HepG2 (cell line): Measurements from ENCODE around the gene TACC2. TPM values are rescaled to one million over a fixed set of nuclear protein-coding genes. Genes with fewer than 3 reads are reported as not detected.

Experiments used
- ARID4A ChIP-seq: sonication (generic); formaldehyde crosslinking; IDR thresholded peaks from 2 replicates; pipeline ENCODE4 v1.5.0; 2020; ENCODE audit warnings: mild to moderate bottlenecking, missing genetic modification reagents, borderline replicate concordance
- DZIP1 ChIP-seq: sonication (generic); formaldehyde crosslinking; IDR thresholded peaks from 2 replicates; pipeline ENCODE4 v1.5.0; 2020; ENCODE audit warnings: mild to moderate bottlenecking, missing genetic modification reagents
- HBP1 ChIP-seq: IDR thresholded peaks from 2 replicates; pipeline ENCODE4 v1.6.1; 2016; ENCODE audit warnings: low read depth, control low read depth
- HDAC1 ChIP-seq: sonication (generic); formaldehyde crosslinking; IDR thresholded peaks from 2 replicates; pipeline ENCODE4 v1.5.1; 2020; ENCODE audit warnings: mild to moderate bottlenecking, missing genetic modification reagents
- MED8 ChIP-seq: sonication (generic); formaldehyde crosslinking; IDR thresholded peaks from 2 replicates; pipeline ENCODE4 v1.8.1; 2023; ENCODE audit warnings: mild to moderate bottlenecking, missing genetic modification reagents; ENCODE audit not compliant: insufficient replicate concordance
- NCOA2 ChIP-seq: sonication (generic); formaldehyde crosslinking; IDR thresholded peaks from 2 replicates; pipeline ENCODE4 v1.8.0; 2022; ENCODE audit warnings: inconsistent platforms
- NFKB2 ChIP-seq: sonication (generic); formaldehyde crosslinking; IDR thresholded peaks from 2 replicates; pipeline ENCODE4 v1.4.0; 2020; ENCODE audit warnings: missing genetic modification reagents, borderline replicate concordance
- YEATS2 ChIP-seq: sonication (generic); formaldehyde crosslinking; IDR thresholded peaks from 2 replicates; pipeline ENCODE4 v1.4.0; 2020; ENCODE audit warnings: missing genetic modification reagents, borderline replicate concordance
- ZBTB8A ChIP-seq: sonication (generic); formaldehyde crosslinking; IDR thresholded peaks from 2 replicates; pipeline ENCODE4 v1.4.0; 2020; ENCODE audit warnings: mild to moderate bottlenecking, low read depth, missing genetic modification reagents, borderline replicate concordance
- ZKSCAN5 ChIP-seq: sonication (generic); formaldehyde crosslinking; IDR thresholded peaks from 2 replicates; pipeline ENCODE4 v1.5.1; 2020; ENCODE audit warnings: mild to moderate bottlenecking, missing genetic modification reagents
- ZNF446 ChIP-seq: sonication (generic); formaldehyde crosslinking; IDR thresholded peaks from 2 replicates; pipeline ENCODE4 v1.5.0; 2020; ENCODE audit warnings: mild to moderate bottlenecking, missing genetic modification reagents
- ZNF597 ChIP-seq: sonication (generic); formaldehyde crosslinking; IDR thresholded peaks from 2 replicates; pipeline ENCODE4 v1.5.0; 2020; ENCODE audit warnings: missing genetic modification reagents
- ZNF614 ChIP-seq: IDR thresholded peaks from 2 replicates; pipeline ENCODE4 v1.6.1; 2018; ENCODE audit warnings: missing biosample characterization, missing genetic modification reagents, inconsistent platforms, borderline replicate concordance
- ZNF644 ChIP-seq: IDR thresholded peaks from 2 replicates; pipeline ENCODE4 v1.6.1; 2016; ENCODE audit warnings: low read depth
- ZNF747 ChIP-seq: sonication (generic); formaldehyde crosslinking; IDR thresholded peaks from 2 replicates; pipeline ENCODE4 v1.8.1; 2023; ENCODE audit warnings: missing genetic modification reagents, mild to moderate bottlenecking, borderline replicate concordance
- ZNF816 ChIP-seq: sonication (generic); formaldehyde crosslinking; IDR thresholded peaks from 2 replicates; pipeline ENCODE4 v1.8.0; 2022; ENCODE audit warnings: missing genetic modification reagents, mild to moderate bottlenecking, borderline replicate concordance
- ZNF83 ChIP-seq: sonication (generic); formaldehyde crosslinking; IDR thresholded peaks from 2 replicates; pipeline ENCODE4 v1.4.0; 2020; ENCODE audit warnings: missing genetic modification reagents, mild to moderate bottlenecking, borderline replicate concordance
- polyA plus RNA-seq, 8 experiments: library from polyadenylated mRNA; depleted of rRNA in 3 of 8; stranded (reverse) in 7 of 8; unstranded in 1 of 8; fragments of >200 nt; fragmentation: Illumina TruSeq in 4 of 8; extraction: Trizol in 4 of 8; gene quantifications; 2 replicates each; pipeline versions ENCODE4 v1.2.1 to v1.2.3, GENCODE V29; 2011 to 2016; ENCODE audit warnings: low read depth in 4 of 8, missing spikeins in 1 of 8, mixed read lengths in 1 of 8; ENCODE audit not compliant: insufficient read depth in 1 of 8
- total RNA-seq, 5 experiments: library from RNA; depleted of rRNA; stranded (reverse); fragments of >200 nt; fragmentation: Illumina TruSeq; extraction: Trizol; gene quantifications; 2 replicates each; pipeline ENCODE4 v1.2.3, GENCODE V29; 2016; ENCODE audit warnings: low read depth in 1 of 5

TACC2 gene
- total and polyA plus RNA-seq, 2 of the 13 experiments (the other 11 are each of a cell fraction or from before 2014, with no cell fraction given) = 11.8 to 16.0 TPM

- TF ChIP-seq ZNF597 = no peak
- no peak; the same call in none of the 2 replicates for TF ChIP-seq ZNF644 (CRISPR knock-in tag)
- TF ChIP-seq ZNF83 = no peak
- TF ChIP-seq ZBTB8A = no peak
- TF ChIP-seq ZKSCAN5 (CRISPR knock-in tag) = no peak
- TF ChIP-seq DZIP1 (CRISPR knock-in tag) = no peak
- peak; percentile 80; the same call in 1 of the 2 replicates for TF ChIP-seq YEATS2 (CRISPR knock-in tag)
- no peak for TF ChIP-seq ZNF446 (CRISPR knock-in tag)
- TF ChIP-seq ZNF614 (CRISPR knock-in tag) = peak; percentile 94
- TF ChIP-seq HDAC1 (CRISPR knock-in tag) = peak; percentile 87
- peak; percentile 80; the same call in 1 of the 2 replicates for TF ChIP-seq ZNF747
- TF ChIP-seq HBP1 (CRISPR knock-in tag) = no peak
- TF ChIP-seq ZNF816 (CRISPR knock-in tag) = no peak
- peak; percentile 96 for TF ChIP-seq NCOA2
- TF ChIP-seq NFKB2 (CRISPR knock-in tag) = no peak; the same call in 1 of the 2 replicates
- peak; percentile 33 for TF ChIP-seq MED8 (CRISPR knock-in tag)
- peak; percentile 54; the same call in 1 of the 2 replicates for TF ChIP-seq ARID4A
These were observed 74.1 kb downstream of the TACC2 start (continued) for GRCh38 chr10:122062831-122063674.
